Neural progenitor cell (in vitro differentiated cells): ENCODE results near the gene STX8.

Source experiments
- CTCF ChIP-seq: fragments of 200-600 bp; sonication (generic); IDR thresholded peaks from 2 replicates; pipeline ENCODE4 v1.5.1; 2017; ENCODE audit warnings: antibody characterized with exemption, mild to moderate bottlenecking
- EZH2 ChIP-seq: fragments of 200-600 bp; sonication (generic); IDR thresholded peaks from 2 replicates; pipeline ENCODE4 v1.6.1; 2017; ENCODE audit warnings: antibody characterized with exemption, mild to moderate bottlenecking, moderate library complexity
- EZH2phosphoT487 ChIP-seq: fragments of 200-600 bp; sonication (generic); IDR thresholded peaks from 2 replicates; pipeline ENCODE4 v1.6.1; 2017; ENCODE audit warnings: antibody characterized with exemption

GRCh38 chr17:9240659-9241370 lies 334.8 kb downstream of the STX8 start:
- TF ChIP-seq CTCF = no peak
- no peak for TF ChIP-seq EZH2
- no peak for TF ChIP-seq EZH2phosphoT487
